Karpas-422 (cell line): ENCODE data around the gene MAZ. TPM values are rescaled to one million over a fixed set of nuclear protein-coding genes. Genes with fewer than 3 reads are reported as not detected.

Experiments used
- DNase-seq: peaks from one replicate; pipeline ENCODE4 v3.0.0-alpha.2; 2015
- H2AFZ ChIP-seq: fragments of 200-600 bp; sonication (generic); 2 replicates; pipeline ENCODE4 v1.6.1; 2014; ENCODE audit warnings: antibody characterized with exemption, low read length, mixed read lengths
- H3K27ac ChIP-seq: fragments of 200-600 bp; sonication (generic); 2 replicates; pipeline ENCODE4 v1.5.1; 2014; ENCODE audit warnings: mild to moderate bottlenecking, low read length, moderate library complexity
- H3K27me3 ChIP-seq: fragments of 200-600 bp; sonication (generic); 2 replicates; pipeline ENCODE4 v1.6.1; 2014; ENCODE audit warnings: low read length, mixed read lengths
- H3K36me3 ChIP-seq: fragments of 200-600 bp; sonication (generic); 2 replicates; pipeline ENCODE4 v1.6.1; 2014; ENCODE audit warnings: low read length, mixed read lengths; ENCODE audit not compliant: insufficient read depth
- H3K4me1 ChIP-seq: fragments of 200-600 bp; sonication (generic); 2 replicates; pipeline ENCODE4 v1.6.1; 2014; ENCODE audit warnings: mild to moderate bottlenecking, low read length, mixed read lengths
- H3K4me2 ChIP-seq: fragments of 200-600 bp; sonication (generic); 2 replicates; pipeline ENCODE4 v1.6.1; 2014; ENCODE audit warnings: low read length, low read depth, mild to moderate bottlenecking; ENCODE audit not compliant: poor library complexity, severe bottlenecking
- H3K4me3 ChIP-seq: fragments of 200-600 bp; sonication (generic); 2 replicates; pipeline ENCODE4 v1.5.1; 2014; ENCODE audit warnings: mild to moderate bottlenecking, antibody characterized with exemption, low read length, mixed read lengths
- H3K79me2 ChIP-seq: fragments of 200-600 bp; sonication (generic); 2 replicates; pipeline ENCODE4 v1.6.1; 2014; ENCODE audit warnings: mild to moderate bottlenecking, low read length, mixed read lengths
- H3K9ac ChIP-seq: fragments of 200-600 bp; sonication (generic); 2 replicates; pipeline ENCODE4 v1.6.0; 2014; ENCODE audit warnings: low read length
- H3K9me2 ChIP-seq: fragments of 200-600 bp; sonication (generic), shearing (Covaris generic); replicated peaks from 2 replicates; pipeline ENCODE4 v1.6.0; 2014; ENCODE audit warnings: mild to moderate bottlenecking, low read length, moderate library complexity; ENCODE audit not compliant: insufficient read depth
- H3K9me3 ChIP-seq: fragments of 300-700, 200-600 bp; sonication (generic); 2 replicates; pipeline ENCODE4 v1.6.1; 2014; ENCODE audit warnings: low read length, mixed read lengths
- H4K20me1 ChIP-seq: fragments of 200-600 bp; sonication (generic); 2 replicates; pipeline ENCODE4 v1.6.1; 2014; ENCODE audit warnings: mild to moderate bottlenecking, antibody characterized with exemption, low read length, low read depth; ENCODE audit not compliant: insufficient read depth
- total RNA-seq: library from RNA; depleted of rRNA; stranded (reverse); fragments of >200 nt; shearing (Covaris generic); gene quantifications from 2 replicates; pipeline ENCODE4 v1.2.3, GENCODE V29; 2014; ENCODE audit warnings: low replicate concordance

Gene MAZ
- total RNA-seq, 1 experiment from 2014 or later: 118 TPM

GRCh38 chr16:29804455-29805231 lies 1.7 kb upstream of the MAZ start:
- Histone ChIP-seq H3K4me3 (peak overlapping the region; percentile 84), H3K4me2 (peak overlapping the region; percentile 95), H3K27me3 (no peaks in the 10 kb centered on the region), H3K4me1 (peaks cover 54% of the 10 kb centered on the region), H3K9me3 (no peaks in the 10 kb centered on the region), H3K79me2 (peaks cover 25% of the 10 kb centered on the region), H2AFZ (no peak overlapping the region), H3K36me3 (peaks cover 40% of the 10 kb centered on the region), H3K9me2 (no peaks in the 10 kb centered on the region), H3K9ac (peak overlapping the region; percentile 95), H3K27ac (peak overlapping the region; percentile 90), H4K20me1 (peaks cover 16% of the 10 kb centered on the region)
- DNase-seq: peak; percentile 62

- Histone ChIP-seq H3K79me2 (peaks cover 25% of the 10 kb centered on the region), H3K9me2 (no peaks in the 10 kb centered on the region), H3K4me2 (peak overlapping the region; percentile 95), H3K27ac (peak overlapping the region; percentile 90), H3K9ac (peak overlapping the region; percentile 95), H3K4me1 (peaks cover 62% of the 10 kb centered on the region), H3K36me3 (peaks cover 48% of the 10 kb centered on the region), H3K9me3 (no peaks in the 10 kb centered on the region), H3K4me3 (peak overlapping the region; percentile 84), H4K20me1 (peaks cover 20% of the 10 kb centered on the region), H3K27me3 (no peaks in the 10 kb centered on the region), H2AFZ (no peak overlapping the region)
- peak; percentile 99 for DNase-seq
Measured at GRCh38 chr16:29805232-29806098, 864 bp upstream of the MAZ start.

- H3K27me3 ChIP-seq: no peaks in the 10 kb centered on the region
- H3K9ac ChIP-seq: peak overlapping the region; percentile 96
- H3K79me2 ChIP-seq: peaks cover 25% of the 10 kb centered on the region
- H3K36me3 ChIP-seq: peaks cover 36% of the 10 kb centered on the region
- peak overlapping the region; percentile 80 for H3K4me2 ChIP-seq
- H3K4me3 ChIP-seq: peak overlapping the region; percentile 75
- no peaks in the 10 kb centered on the region for H3K9me2 ChIP-seq
- peak; percentile 91 for DNase-seq
- no peak overlapping the region for H2AFZ ChIP-seq
- H3K4me1 ChIP-seq: peaks cover 76% of the 10 kb centered on the region
- H4K20me1 ChIP-seq: peaks cover 20% of the 10 kb centered on the region
- peak overlapping the region; percentile 91 for H3K27ac ChIP-seq
- no peaks in the 10 kb centered on the region for H3K9me3 ChIP-seq
Measured at GRCh38 chr16:29806641-29807425, 504 bp downstream of the MAZ start.

GRCh38 chr16:29807426-29808218 lies 1.3 kb downstream of the MAZ start:
- no peaks in the 10 kb centered on the region for H3K9me3 ChIP-seq
- peak overlapping the region; percentile 91 for H3K27ac ChIP-seq
- no peaks in the 10 kb centered on the region for H3K27me3 ChIP-seq
- peaks cover 20% of the 10 kb centered on the region for H4K20me1 ChIP-seq
- H3K36me3 ChIP-seq: peaks cover 32% of the 10 kb centered on the region
- H3K9ac ChIP-seq: peak overlapping the region; percentile 96
- no peaks in the 10 kb centered on the region for H3K9me2 ChIP-seq
- H3K79me2 ChIP-seq: peaks cover 25% of the 10 kb centered on the region
- H3K4me3 ChIP-seq: peak overlapping the region; percentile 75
- peak overlapping the region; percentile 80 for H3K4me2 ChIP-seq
- no peak overlapping the region for H2AFZ ChIP-seq
- peak; percentile 94 for DNase-seq
- peaks cover 73% of the 10 kb centered on the region for H3K4me1 ChIP-seq

- peaks cover 25% of the 10 kb centered on the region for H3K79me2 ChIP-seq
- no peak for DNase-seq
- H3K27me3 ChIP-seq: no peaks in the 10 kb centered on the region
- no peaks in the 10 kb centered on the region for H3K9me3 ChIP-seq
- H3K4me3 ChIP-seq: peak overlapping the region; percentile 75
- peaks cover 26% of the 10 kb centered on the region for H3K36me3 ChIP-seq
- H3K27ac ChIP-seq: peak overlapping the region; percentile 91
- H3K9ac ChIP-seq: peak overlapping the region; percentile 96
- peaks cover 73% of the 10 kb centered on the region for H3K4me1 ChIP-seq
- H4K20me1 ChIP-seq: peaks cover 20% of the 10 kb centered on the region
- H3K9me2 ChIP-seq: no peaks in the 10 kb centered on the region
- no peak overlapping the region for H2AFZ ChIP-seq
- peak overlapping the region; percentile 80 for H3K4me2 ChIP-seq
Measured at GRCh38 chr16:29808219-29808900, 2.0 kb downstream of the MAZ start.

GRCh38 chr16:29809031-29809747 lies 2.9 kb downstream of the MAZ start:
- Histone ChIP-seq H3K27ac (peak overlapping the region; percentile 91; the same call in 1 of the 2 replicates), H3K4me3 (peak overlapping the region; percentile 75; the same call in 1 of the 2 replicates)

More at GRCh38 chr16:29809031-29809747, 2.9 kb downstream of the MAZ start:
- Histone ChIP-seq H3K9me2 (no peaks in the 10 kb centered on the region), H3K4me1 (peaks cover 73% of the 10 kb centered on the region), H3K27me3 (no peaks in the 10 kb centered on the region), H3K79me2 (peaks cover 25% of the 10 kb centered on the region), H3K9me3 (no peaks in the 10 kb centered on the region), H2AFZ (no peak overlapping the region), H3K9ac (peak overlapping the region; percentile 96), H3K36me3 (peaks cover 23% of the 10 kb centered on the region), H4K20me1 (peaks cover 20% of the 10 kb centered on the region), H3K4me2 (peak overlapping the region; percentile 80)
- DNase-seq: no peak
